ENCODE data around the gene IFNAR2. TPM values are rescaled to one million over a fixed set of nuclear protein-coding genes. Genes with fewer than 3 reads are reported as not detected.

Gene IFNAR2
- total RNA-seq, 4 donors from 2014 or later = 12.0 to 19.1 (median 14.7) TPM

DNA sequence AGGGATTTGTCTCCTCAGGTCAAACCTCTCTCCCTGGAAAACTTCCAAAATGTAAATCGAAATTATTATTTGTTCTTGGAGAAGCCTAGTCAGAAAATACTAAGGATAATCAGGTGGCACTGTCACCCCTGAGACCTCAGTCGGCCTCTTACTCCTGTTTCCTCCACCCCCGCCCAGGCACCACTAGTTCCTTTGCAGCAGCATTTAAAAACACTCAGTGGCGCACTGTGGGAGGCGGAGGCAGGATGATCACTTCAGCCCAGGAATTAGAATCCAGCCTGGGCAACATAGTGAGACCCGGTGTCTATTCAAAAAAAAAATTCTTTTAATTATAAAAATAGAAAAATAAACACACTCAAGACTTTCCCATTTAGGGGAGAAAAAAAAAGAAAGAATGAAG, 18.0 kb upstream of the IFNAR2 start:
- Histone ChIP-seq H3K27ac (no peak overlapping the region), H3K4me3 (no peak overlapping the region), H3K36me3 (no peaks in the 10 kb centered on the region), H3K9me3 (no peaks in the 10 kb centered on the region), H3K27me3 (peaks cover 9% of the 10 kb centered on the region), H3K4me1 (peaks cover 0 to 9% (median 0%) of the 10 kb centered on the region in 3 donors)
- TF ChIP-seq EP300 (IDR thresholded peaks at IDR 0.05) = no peak
- TF ChIP-seq POLR2AphosphoS5 (IDR thresholded peaks at IDR 0.05) = no peak
- TF ChIP-seq POLR2A (IDR thresholded peaks at IDR 0.05) = no peak
- TF ChIP-seq, protein P1, sequence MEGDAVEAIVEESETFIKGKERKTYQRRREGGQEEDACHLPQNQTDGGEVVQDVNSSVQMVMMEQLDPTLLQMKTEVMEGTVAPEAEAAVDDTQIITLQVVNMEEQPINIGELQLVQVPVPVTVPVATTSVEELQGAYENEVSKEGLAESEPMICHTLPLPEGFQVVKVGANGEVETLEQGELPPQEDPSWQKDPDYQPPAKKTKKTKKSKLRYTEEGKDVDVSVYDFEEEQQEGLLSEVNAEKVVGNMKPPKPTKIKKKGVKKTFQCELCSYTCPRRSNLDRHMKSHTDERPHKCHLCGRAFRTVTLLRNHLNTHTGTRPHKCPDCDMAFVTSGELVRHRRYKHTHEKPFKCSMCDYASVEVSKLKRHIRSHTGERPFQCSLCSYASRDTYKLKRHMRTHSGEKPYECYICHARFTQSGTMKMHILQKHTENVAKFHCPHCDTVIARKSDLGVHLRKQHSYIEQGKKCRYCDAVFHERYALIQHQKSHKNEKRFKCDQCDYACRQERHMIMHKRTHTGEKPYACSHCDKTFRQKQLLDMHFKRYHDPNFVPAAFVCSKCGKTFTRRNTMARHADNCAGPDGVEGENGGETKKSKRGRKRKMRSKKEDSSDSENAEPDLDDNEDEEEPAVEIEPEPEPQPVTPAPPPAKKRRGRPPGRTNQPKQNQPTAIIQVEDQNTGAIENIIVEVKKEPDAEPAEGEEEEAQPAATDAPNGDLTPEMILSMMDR (IDR thresholded peaks at IDR 0.05) = no peak
- ATAC-seq = no peak
- 51% methylated on average over 6 of the region's 6 CpGs; no CpG with 5 or more reads in 1 of the 2 donors for WGBS, 2 donors (ENCODE audit: low coverage in 1 of 2)

DNA sequence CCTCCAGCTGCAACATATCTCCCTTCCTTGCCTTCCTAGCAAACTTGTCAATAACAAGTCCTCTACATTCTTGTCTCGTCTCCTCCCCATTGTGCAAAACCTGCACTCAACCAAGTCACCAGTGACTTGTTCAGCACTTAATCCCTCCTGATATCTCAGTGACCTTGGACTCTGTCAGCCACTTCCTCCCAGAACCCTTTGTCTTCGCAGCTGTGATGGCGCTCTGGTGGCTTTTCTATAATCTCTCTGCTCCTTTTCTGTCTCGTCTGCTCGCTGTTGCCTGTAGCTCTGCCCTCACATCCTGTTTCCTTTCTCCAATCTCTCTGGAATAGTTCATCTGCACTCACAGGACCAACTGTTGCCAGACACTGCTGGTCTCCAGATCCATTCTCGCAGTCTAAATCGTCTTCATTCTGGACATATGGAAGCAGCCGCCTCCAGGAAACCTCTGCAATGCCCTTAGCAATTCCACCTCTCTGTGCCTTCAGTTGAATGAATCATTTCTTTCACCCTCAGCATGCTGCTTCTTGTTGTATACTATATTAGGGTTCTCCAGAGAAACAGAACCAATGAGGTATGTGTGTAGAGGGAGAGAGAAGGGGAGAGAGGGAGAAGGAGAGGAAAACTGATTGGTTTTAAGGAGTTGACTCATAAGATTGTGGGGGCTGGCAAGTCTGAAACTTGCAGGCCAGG, 17.4 kb upstream of the IFNAR2 start:
- Histone ChIP-seq H3K4me1 (peaks cover 0 to 9% (median 0%) of the 10 kb centered on the region in 3 donors), H3K4me3 (no peak overlapping the region), H3K27me3 (peaks cover 9% of the 10 kb centered on the region), H3K9me3 (no peaks in the 10 kb centered on the region), H3K36me3 (no peaks in the 10 kb centered on the region), H3K27ac (no peak overlapping the region)
- WGBS, 2 donors (ENCODE audit: low coverage in 1 of 2) = 26 to 29% methylated on average over 6 to 8 of the region's 8 CpGs
- TF ChIP-seq, protein P1 (IDR thresholded peaks at IDR 0.05) = no peak
- TF ChIP-seq EP300 (IDR thresholded peaks at IDR 0.05) (no peak), POLR2A (IDR thresholded peaks at IDR 0.05) (no peak), POLR2AphosphoS5 (IDR thresholded peaks at IDR 0.05) (no peak)
- no peak for ATAC-seq

DNA sequence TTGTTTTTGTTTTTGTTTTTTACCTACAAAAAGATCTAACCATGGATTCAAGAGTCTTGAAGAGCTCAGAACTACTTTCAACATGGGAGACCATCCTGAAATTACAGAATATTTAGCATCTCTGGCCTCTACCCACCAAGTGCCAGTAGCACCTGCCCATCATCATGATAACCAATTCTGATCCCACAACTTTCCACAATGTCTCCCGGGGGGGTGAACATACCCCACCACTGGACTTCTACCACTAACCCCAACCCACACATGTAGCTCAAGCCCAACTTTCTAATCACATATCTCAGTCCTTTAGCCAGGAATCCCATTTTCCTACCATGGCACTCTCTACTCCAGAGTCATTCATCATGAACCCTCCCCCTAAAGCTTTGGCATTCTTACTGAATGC, 15.7 kb upstream of the IFNAR2 start:
- H3K4me1 ChIP-seq = peaks cover 0 to 9% (median 0%) of the 10 kb centered on the region in 3 donors
- H3K27ac ChIP-seq = no peak overlapping the region
- TF ChIP-seq POLR2A (IDR thresholded peaks at IDR 0.05) = no peak
- TF ChIP-seq POLR2AphosphoS5 (IDR thresholded peaks at IDR 0.05) = no peak
- TF ChIP-seq, protein P1 (IDR thresholded peaks at IDR 0.05) = no peak
- no peak for TF ChIP-seq EP300 (IDR thresholded peaks at IDR 0.05)
- 92 to 100% methylated on average over 1 of the region's 1 CpG for WGBS, 2 donors (ENCODE audit: low coverage in 1 of 2)
- ATAC-seq = no peak
- H3K9me3 ChIP-seq = no peaks in the 10 kb centered on the region
- H3K27me3 ChIP-seq = peaks cover 9% of the 10 kb centered on the region
- no peaks in the 10 kb centered on the region for H3K36me3 ChIP-seq
- no peak overlapping the region for H3K4me3 ChIP-seq

DNA sequence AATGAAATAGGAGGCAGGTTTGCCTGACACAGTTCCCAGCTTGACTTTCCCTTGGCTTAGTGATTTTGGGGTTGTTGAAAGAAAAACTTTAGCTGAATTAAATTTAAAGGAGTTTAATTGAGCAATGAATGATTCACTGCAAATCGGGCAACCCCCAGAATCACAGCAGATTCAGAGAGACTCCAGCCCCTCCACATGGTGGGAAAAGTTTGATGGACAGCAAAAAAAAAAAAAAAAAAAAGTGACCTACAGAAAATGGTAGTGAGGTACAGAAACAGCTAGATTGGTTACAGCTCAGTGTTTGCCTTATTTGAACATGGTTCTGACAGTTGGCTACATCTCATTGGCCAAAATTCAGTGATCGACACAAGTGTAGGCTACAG, 12.6 kb upstream of the IFNAR2 start:
- no peak overlapping the region for H3K27ac ChIP-seq
- H3K36me3 ChIP-seq = no peaks in the 10 kb centered on the region
- no peak overlapping the region for H3K4me3 ChIP-seq
- WGBS, 2 donors (ENCODE audit: low coverage in 1 of 2) = 78 to 100% methylated on average over 1 to 2 of the region's 2 CpGs
- H3K9me3 ChIP-seq = peaks cover 0 to 2% (median 0%) of the 10 kb centered on the region in 3 donors
- TF ChIP-seq EP300 (IDR thresholded peaks at IDR 0.05) (no peak), POLR2A (IDR thresholded peaks at IDR 0.05) (no peak), POLR2AphosphoS5 (IDR thresholded peaks at IDR 0.05) (no peak)
- TF ChIP-seq, protein P1 (IDR thresholded peaks at IDR 0.05) = no peak
- H3K4me1 ChIP-seq = peaks cover 0 to 3% (median 0%) of the 10 kb centered on the region in 3 donors
- ATAC-seq = no peak
- H3K27me3 ChIP-seq = peaks cover 9% of the 10 kb centered on the region

DNA sequence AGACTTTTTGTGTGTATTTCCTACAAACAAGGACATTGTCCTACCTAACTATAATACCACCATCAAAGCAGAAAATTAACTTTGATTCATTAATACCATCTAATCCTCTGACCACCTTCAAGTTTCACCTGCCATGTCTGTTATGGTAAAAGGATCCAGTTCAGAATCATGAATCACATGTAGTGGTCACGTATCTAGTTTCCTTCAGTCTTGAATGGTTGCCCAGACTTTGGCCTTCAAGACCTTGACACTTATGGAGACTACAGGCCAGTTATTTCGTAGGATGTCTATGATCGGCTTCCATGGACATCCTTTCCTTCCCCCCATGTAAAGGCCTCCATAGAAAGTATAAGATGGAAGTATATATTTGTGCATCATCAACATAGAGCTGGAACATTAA, 10.4 kb upstream of the IFNAR2 start:
- Histone ChIP-seq H3K36me3 (no peaks in the 10 kb centered on the region), H3K27me3 (peaks cover 9% of the 10 kb centered on the region), H3K9me3 (peaks cover 0 to 4% (median 0%) of the 10 kb centered on the region in 3 donors), H3K4me3 (no peak overlapping the region), H3K27ac (no peak overlapping the region), H3K4me1 (no peaks in the 10 kb centered on the region)
- ATAC-seq = no peak
- TF ChIP-seq, protein P1 (IDR thresholded peaks at IDR 0.05) = no peak
- TF ChIP-seq POLR2AphosphoS5 (IDR thresholded peaks at IDR 0.05) = no peak
- TF ChIP-seq EP300 (IDR thresholded peaks at IDR 0.05) = no peak
- TF ChIP-seq POLR2A (IDR thresholded peaks at IDR 0.05) = no peak
- 100% methylated on average over 1 to 2 of the region's 3 CpGs for WGBS, 2 donors (ENCODE audit: low coverage in 1 of 2)
